ENCODE data around the gene SCFD2.

The SCFD2 gene

GRCh38 chr4:52873191-52873590, 492.7 kb downstream of the SCFD2 start:
- DNase-seq (ENCODE audit: insufficient read length, low spot score), result peak; percentile 18
- TF ChIP-seq POLR2A (IDR thresholded peaks at IDR 0.05; ENCODE audit: low read depth, low read length), result no peak
- no peak for FAIRE-seq

GRCh38 chr4:52870225-52870624, 495.6 kb downstream of the SCFD2 start:
- FAIRE-seq (no peak), DNase-seq (ENCODE audit: insufficient read length, low spot score) (no peak)
- no peak for TF ChIP-seq POLR2A (IDR thresholded peaks at IDR 0.05; ENCODE audit: low read depth, low read length)

- DNase-seq (ENCODE audit: insufficient read length, low spot score) (no peak), FAIRE-seq (no peak)
Measured at GRCh38 chr4:52869656-52870055, 496.2 kb downstream of the SCFD2 start.

GRCh38 chr4:52869196-52869595, 496.7 kb downstream of the SCFD2 start:
- TF ChIP-seq POLR2A (IDR thresholded peaks at IDR 0.05; ENCODE audit: low read depth, low read length), result no peak; the same call in 1 of the 2 replicates
- FAIRE-seq (no peak), DNase-seq (ENCODE audit: insufficient read length, low spot score) (no peak)

More at GRCh38 chr4:52869656-52870055, 496.2 kb downstream of the SCFD2 start:
- TF ChIP-seq POLR2A (IDR thresholded peaks at IDR 0.05; ENCODE audit: low read depth, low read length), result no peak

- TF ChIP-seq POLR2A (IDR thresholded peaks at IDR 0.05; ENCODE audit: low read depth, low read length), result no peak
- FAIRE-seq, result no peak
- DNase-seq (ENCODE audit: insufficient read length, low spot score), result no peak
Measured at GRCh38 chr4:52868133-52868532, 497.7 kb downstream of the SCFD2 start.

- DNase-seq (ENCODE audit: insufficient read length, low spot score) (no peak), FAIRE-seq (no peak)
- TF ChIP-seq POLR2A (IDR thresholded peaks at IDR 0.05; ENCODE audit: low read depth, low read length), result no peak
Measured at GRCh38 chr4:52867163-52867562, 498.7 kb downstream of the SCFD2 start.

GRCh38 chr4:52866734-52867133, 499.1 kb downstream of the SCFD2 start:
- DNase-seq (ENCODE audit: insufficient read length, low spot score) (no peak), FAIRE-seq (no peak)
- TF ChIP-seq POLR2A (IDR thresholded peaks at IDR 0.05; ENCODE audit: low read depth, low read length), result no peak

- DNase-seq (ENCODE audit: insufficient read length, low spot score) (no peak), FAIRE-seq (no peak)
- no peak for TF ChIP-seq POLR2A (IDR thresholded peaks at IDR 0.05; ENCODE audit: low read depth, low read length)
Measured at GRCh38 chr4:52865300-52865699, 500.6 kb downstream of the SCFD2 start.

GRCh38 chr4:52864793-52865192, 501.1 kb downstream of the SCFD2 start:
- DNase-seq (ENCODE audit: insufficient read length, low spot score) (no peak), FAIRE-seq (no peak)
- TF ChIP-seq POLR2A (IDR thresholded peaks at IDR 0.05; ENCODE audit: low read depth, low read length), result no peak

- DNase-seq (ENCODE audit: insufficient read length, low spot score), result no peak
- no peak for FAIRE-seq
- no peak for TF ChIP-seq POLR2A (IDR thresholded peaks at IDR 0.05; ENCODE audit: low read depth, low read length)
Measured at GRCh38 chr4:52863324-52863723, 502.5 kb downstream of the SCFD2 start.

- no peak for TF ChIP-seq POLR2A (IDR thresholded peaks at IDR 0.05; ENCODE audit: low read depth, low read length)
- DNase-seq (ENCODE audit: insufficient read length, low spot score) (no peak), FAIRE-seq (no peak)
Measured at GRCh38 chr4:52862639-52863161, 503.2 kb downstream of the SCFD2 start.

GRCh38 chr4:52861879-52862616, 503.8 kb downstream of the SCFD2 start, which contains the start of gene RASL11B:
RASL11B (plus strand) TSS chr4:52862317; CDS start chr4:52862508, 191 bp downstream.
- TF ChIP-seq POLR2A (IDR thresholded peaks at IDR 0.05; ENCODE audit: low read depth, low read length), result peak; percentile 71
- DNase-seq (ENCODE audit: insufficient read length, low spot score), result peak; percentile 47
- no peak for FAIRE-seq

- no peak for TF ChIP-seq POLR2A (IDR thresholded peaks at IDR 0.05; ENCODE audit: low read depth, low read length)
- FAIRE-seq, result no peak
- DNase-seq (ENCODE audit: insufficient read length, low spot score), result no peak
Measured at GRCh38 chr4:52861171-52861823, 504.6 kb downstream of the SCFD2 start.

- no peak for FAIRE-seq
- no peak for DNase-seq (ENCODE audit: insufficient read length, low spot score)
- TF ChIP-seq POLR2A (IDR thresholded peaks at IDR 0.05; ENCODE audit: low read depth, low read length), result no peak
Measured at GRCh38 chr4:52860361-52860760, 505.5 kb downstream of the SCFD2 start.

GRCh38 chr4:52856801-52857200, 509.1 kb downstream of the SCFD2 start:
- FAIRE-seq, result no peak
- no peak for TF ChIP-seq POLR2A (IDR thresholded peaks at IDR 0.05; ENCODE audit: low read depth, low read length)
- DNase-seq (ENCODE audit: insufficient read length, low spot score), result no peak
